Kidney tubule cell (primary cell): ENCODE measurements around the gene NFIB.

Source experiments
- DNase-seq: peaks from one replicate; pipeline ENCODE4 v3.0.0-alpha.2; 2018; ENCODE audit warnings: low spot score

Gene NFIB

DNA sequence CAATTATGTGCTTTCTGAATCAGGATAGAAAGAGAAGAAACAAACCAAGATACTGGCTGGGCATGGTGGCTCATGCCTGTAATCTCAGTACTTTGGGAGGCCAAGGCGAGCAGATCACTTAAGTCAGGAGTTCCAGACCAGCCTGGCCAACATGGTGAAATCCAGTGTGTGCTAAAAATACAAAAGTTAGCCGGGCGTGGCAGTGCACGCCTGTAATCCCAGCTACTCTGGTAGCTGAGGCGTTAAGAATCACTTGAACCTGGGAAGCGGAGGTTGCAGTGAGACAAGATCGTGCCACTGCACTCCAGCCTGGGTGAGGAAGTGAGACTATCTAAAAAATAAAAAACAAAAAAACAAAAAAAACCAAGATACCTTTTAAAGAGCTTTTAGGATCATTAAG is 214.2 kb downstream of the NFIB start:
- no peak for DNase-seq

DNA sequence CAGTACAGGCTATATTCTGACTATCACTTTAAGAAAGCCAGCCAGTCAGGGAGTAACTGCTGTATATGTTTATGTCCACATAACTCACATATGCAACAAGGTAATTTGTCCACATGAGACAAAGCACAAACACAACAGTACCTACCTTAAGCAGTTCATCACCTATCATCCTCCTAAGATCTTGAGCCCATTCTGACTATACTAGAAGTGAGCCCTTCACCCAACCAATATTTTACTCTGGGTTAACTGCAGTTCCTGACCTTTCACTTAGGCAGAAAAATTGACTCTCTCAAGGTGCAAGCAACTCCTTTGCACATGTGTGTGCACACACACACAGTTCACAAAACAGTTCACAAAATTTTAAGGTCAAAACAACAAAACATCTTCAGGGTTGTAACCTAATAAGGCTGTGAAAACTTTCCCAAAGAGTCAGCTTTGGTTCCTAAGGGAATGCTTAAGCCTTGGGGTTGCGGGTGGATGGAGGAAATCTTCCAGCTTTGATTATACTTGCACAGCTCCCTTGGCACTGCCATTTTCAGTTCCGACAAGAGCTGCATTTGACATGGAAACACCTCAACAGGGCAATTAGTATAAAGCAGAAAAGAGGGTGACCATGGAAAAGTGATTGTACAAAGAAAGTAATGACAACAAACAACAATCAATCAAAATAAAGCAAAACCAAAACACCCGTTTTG is 215.3 kb downstream of the NFIB start:
- no peak for DNase-seq

DNA sequence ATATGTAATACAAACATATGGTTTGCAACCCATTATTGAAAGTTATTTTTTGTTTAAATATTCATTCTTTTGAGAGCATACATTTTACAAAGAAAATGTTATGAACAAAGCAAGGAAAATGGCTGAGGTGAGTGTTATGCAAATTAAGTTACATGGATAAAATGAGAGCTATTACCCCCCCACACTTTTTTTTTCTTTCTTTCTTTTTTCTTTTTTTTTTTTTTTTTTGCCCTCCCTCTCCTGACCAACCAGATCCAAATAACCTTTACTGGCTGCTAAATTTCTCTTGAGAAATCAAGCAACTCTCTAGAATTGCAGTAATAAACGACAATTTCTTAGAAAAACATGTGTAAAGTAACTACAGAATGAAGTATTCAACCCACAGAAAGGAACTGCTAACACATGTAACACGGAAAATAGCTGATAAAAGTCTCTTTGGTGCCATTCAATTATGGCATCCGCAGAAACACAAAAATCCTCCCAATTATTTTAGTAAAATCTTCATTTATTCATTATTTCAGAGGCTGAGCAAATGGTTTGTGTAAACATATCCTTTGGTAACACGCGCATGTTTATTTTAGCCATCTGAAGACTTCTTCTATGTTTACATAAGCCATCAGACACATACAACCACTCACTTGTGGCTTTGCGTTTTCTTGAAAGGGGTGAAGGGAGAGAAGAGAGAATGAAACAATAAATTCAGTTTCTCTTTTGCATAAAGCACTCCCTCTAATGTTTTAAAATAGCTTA is 216.1 kb downstream of the NFIB start:
- no peak for DNase-seq

DNA sequence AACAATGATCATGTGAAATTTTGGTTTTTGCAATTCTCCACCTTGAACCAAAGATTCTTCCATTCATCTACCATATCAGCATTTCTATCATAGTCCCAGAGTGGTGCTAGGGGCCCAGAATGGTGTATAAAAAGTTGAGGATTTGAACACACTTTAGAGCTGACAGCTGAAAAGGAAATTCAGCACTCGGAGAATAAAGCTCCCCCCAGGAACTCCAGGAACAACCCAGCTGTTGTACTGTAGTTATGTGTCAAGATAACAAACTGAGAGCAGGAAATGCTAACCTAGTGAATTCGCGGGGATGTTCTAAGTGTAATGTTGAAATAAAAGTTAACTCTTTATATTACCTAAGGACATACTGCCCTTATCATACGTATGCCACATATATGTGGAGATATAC is 216.7 kb downstream of the NFIB start:
- peak; percentile 53 for DNase-seq

DNA sequence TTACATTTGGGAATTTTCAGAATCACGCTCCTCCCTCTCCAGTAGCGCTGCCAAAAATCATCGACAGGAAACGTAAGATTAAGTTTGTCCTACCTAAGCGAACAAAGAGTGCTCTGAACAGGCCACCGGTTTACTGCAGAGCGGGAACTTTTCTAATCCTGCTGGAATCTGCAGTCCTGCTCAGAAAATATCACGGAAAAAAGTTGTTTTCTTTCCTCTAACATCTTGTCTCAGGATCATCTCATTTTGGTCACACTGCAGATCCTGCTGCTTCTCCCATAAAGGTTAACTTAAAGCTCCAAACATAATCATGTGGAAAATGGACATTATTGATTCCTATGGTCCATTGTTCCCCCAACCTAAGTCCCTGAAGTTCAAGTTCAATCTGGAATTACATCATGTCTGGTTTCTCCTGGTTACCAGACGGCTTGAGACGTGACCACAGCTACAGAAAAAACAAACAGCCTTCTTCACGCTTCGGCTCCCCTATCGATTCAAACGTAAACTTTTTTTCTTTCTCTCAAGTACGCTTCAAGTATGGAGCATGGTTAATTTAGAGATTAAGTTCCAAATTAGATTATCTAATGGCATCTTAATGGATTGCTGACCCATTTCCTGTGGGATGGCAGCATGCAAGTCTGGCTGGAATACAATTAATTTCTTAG is 217.6 kb downstream of the NFIB start:
- peak; percentile 90 for DNase-seq

DNA sequence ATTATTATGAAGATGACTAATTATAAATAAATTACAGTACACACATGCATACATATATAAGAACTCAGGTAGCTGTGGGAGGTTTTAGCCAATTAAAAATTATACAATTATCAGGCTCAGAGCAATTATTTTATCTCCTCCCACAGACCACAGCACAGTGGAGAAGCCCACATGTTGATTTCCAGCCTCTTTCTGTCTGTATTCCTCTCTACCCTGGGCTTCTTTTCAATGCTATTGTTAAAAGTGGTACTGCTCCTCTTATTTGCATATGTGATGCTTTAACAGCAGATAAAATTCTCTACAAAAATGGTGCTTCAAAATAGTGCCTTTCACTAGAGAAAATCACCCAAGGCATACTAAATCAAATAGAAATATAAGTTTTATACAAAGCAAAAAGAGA is 218.7 kb downstream of the NFIB start:
- DNase-seq: no peak

DNA sequence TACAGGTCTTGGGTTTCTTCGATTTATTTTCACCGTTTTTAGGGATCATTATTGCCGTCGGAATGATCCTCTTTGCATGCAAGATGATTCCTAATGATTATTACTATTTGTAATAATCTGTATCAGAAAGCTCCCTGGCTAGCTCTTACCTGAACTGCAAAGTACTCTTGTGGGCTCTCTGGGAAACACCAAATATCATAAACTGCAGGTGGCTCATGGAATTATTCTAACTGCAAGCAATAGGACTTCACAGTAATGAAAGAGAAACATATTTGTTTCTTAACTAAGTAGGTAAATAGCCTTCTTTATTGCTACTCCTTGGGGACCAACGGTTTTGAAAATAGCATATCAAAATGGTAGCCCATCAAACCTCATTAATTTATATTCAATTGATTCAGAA is 219.4 kb downstream of the NFIB start:
- no peak for DNase-seq

DNA sequence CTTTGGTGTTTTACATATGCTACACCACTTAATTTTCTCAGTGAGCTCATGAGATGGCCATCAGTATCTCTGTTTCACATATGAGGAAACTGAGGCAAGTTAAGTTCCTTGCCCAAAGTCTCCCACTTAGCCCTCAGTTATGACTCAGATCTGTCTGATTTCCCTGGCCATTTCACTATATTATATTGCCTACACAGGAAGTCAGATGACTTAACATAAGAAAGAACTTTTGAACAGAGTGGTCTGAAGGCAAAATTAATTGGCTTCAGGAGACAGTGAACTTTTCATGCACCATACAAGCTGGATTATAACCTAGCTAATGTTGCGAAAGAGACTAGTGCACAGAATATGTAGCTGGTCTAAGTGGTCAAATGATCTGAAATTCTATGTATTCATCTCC is 221.6 kb downstream of the NFIB start:
- DNase-seq: no peak

DNA sequence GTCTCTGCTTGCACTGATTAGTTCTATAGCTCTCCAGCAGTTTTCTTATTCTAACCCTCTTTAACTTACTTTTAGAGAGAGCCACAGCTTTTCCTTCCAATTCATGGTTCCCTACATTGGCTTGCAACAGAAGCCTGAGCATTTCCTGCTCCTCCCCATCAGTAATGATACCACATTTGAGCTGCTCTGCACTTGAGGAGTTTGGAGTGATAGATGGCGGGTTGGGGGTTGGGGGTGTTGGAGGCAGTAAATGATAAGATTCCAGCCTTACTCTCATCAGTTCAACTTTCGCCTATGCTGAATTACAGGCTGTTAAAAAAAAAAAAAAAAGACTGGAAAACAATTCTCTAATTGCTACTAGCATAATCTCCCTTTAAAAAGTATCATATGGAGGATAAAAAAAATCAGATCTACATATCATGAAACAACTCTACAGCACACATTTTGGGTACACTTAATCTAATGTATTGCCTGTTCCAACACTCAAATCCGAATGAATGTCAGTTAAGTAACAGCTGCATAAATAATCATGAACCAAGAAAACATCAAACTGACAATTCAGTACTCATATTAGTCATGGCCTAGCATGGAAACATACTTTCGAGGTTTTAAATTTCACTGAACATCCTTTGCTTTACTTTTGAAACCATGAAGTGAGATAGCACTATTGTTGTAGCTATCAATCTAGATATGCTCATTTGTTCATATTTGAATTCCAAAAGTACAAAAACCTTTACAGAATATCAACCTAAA is 224.7 kb downstream of the NFIB start:
- no peak for DNase-seq

DNA sequence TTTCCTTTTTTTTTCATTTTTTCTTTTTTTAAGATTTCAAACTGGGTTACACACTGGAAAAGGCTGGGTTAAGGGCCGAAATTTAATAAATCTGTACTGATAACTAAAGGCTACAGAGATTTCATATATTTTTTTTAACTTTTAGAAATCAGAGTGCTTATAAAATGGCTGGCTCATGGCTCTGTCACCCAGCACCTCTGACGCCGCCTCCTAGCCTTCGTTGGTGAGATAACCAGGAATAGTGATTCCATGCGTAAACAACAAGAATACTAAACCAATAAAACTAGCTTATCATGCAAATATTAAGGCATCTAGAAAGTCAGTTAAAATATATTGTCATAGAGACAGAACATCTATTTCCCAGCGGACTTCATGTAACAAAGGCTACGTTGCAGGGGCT is 226.4 kb downstream of the NFIB start:
- DNase-seq: no peak

DNA sequence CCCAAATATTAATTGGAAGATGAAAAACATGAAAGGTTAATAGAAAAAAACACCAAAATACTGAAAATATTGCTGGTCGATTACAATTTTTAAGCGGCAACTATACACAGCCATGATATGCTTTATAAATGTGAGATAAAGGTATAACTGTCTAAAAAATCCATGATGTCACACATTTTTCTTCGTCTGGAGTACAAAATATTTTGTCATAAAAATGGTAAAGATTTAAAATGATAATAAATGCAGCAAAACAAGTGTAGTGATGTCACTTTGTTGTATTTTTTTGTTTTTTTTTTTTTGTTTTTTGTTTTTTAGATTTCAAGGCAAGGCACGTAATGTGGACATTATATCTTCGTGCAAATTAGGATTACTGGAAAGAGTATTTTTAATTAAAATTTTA is 227.4 kb downstream of the NFIB start:
- DNase-seq: no peak

DNA sequence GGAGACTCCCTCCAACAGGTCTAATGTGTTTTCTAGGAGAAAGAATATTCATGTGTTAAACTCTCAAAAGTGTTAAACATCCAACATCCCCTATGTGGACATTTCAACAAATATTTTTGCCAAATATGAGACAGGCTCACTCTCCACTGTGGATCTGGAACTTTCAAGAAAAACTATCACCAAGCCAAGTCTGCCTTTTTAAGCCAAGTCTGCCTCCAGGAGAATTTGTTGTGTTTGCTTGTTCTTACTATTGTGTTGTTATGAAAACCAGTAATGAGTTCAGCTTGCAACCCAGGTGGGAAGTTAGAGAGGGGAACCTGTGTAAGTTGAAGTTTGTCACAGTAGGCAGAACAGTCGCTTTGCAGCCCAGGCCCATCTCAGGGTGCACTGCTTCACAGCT is 228.1 kb downstream of the NFIB start:
- DNase-seq: no peak

DNA sequence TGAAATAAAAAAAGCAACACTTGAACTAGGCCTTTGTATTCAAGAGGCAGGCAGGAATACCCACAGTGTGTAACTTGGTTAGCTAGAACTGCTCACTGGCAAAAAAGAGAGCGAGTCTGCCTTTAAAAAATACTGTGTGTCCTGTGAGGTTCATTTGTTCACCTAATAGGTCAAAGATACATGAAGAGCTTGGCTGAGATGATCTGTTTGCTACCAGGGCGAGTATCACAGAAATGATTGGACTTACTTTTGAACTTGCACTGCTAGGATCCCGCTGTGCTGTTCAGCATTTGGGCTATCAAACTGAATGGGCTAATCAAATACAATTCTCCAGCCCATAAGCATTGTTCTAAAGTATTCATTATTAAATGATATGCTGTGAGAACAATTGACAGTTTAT is 229.1 kb downstream of the NFIB start:
- no peak for DNase-seq

DNA sequence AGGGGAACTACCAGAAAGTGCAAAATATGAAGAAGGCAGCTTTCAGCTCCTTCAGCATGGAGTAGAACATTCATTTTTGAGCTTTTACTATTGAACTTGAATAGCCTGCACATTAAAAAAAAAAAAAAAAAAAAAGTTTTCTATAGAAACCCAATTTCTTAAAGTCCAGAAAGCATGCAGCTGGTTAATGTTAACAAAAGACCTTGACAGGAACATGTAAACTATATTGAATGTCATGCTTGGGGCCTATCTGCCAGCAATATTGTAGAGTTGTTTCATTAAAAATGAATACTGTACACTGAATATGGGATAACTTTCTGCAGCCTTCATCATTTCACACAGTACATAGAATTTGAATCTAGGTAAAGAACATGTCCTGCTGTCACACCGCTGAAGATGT is 230.6 kb downstream of the NFIB start:
- DNase-seq: no peak

DNA sequence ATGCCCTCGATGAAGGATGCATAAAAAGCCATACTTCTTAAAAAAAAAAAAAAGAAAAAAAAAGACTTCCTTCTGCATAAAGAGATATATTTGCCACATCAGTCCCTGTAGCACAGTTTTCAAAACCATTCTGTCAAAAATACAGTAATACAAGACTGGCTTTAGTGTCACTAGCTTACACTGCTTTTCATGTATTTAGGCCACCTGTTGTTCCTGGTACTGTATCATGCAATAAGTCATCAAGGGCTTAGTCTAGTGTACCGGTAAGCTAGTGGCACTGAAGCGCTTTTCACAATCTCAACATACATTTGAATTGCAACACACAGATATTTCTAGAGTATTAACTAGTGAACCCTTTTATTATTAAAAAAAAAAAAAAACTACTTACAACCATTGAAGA is 231.2 kb downstream of the NFIB start:
- no peak for DNase-seq

DNA sequence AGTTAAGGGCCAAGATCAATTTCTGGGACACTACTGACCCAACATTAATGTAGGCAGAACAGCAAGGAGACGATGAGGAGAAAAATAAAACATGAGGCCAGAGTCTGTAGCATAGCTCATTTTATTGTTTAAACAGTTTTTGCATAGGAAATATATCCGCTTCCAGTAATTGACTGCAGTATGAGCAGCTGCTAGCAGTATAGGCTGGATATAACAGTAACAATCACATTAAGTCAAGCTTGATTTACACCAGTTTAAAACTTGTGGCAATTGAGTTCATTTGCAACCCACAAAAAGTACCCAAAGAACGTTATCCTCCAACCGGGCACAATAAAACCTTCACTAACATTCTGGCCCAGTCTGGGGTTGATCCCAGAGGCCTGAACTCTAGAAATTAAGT is 232.2 kb downstream of the NFIB start:
- DNase-seq: no peak

DNA sequence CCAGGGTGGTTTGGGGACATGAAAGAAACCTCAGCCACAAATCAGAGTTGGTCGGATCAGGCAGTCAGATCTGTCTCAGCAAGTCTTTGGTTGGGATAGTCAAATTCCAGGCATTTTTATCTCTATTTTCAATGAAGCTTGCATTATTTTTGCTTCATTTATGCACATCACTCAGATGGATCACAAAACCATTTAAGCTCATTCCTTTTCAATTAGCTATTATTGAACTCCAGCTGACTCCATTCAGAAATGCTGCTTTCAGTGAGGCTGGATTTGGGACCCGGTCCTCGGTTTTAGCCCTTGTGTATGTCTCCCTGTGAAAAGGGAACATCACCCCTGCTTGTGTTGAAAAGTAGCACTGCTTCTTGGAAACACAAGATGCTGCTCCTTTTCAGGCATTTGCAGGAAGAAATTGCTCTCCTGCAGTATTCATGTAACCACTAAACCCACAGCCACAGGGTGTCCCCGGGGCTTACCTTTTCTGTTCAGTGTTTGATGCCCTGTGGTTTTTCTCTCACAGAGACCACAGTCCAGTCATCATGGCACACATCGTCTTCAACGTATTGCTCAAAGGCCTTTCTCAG is 232.9 kb downstream of the NFIB start:
- DNase-seq: peak; percentile 38

DNA sequence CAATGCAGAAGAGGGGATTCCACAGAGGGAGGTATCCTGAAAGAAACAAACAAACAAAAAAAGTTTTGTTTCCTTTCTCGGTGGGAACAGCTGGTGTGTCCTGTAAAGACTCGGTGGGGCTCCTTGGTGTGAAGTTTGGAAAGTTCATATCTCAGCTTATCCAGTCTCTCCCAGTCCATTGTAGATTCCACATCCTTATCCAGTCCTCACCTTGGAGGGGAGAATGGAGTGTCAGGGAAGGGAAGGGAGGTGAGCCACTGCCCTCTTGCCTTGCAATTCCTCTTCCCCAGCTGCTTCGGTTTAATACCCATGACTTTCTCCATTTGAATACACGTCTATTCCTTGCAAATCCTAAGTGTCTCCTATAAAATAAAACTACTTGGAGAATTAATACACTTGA is 234.5 kb downstream of the NFIB start:
- no peak for DNase-seq

DNA sequence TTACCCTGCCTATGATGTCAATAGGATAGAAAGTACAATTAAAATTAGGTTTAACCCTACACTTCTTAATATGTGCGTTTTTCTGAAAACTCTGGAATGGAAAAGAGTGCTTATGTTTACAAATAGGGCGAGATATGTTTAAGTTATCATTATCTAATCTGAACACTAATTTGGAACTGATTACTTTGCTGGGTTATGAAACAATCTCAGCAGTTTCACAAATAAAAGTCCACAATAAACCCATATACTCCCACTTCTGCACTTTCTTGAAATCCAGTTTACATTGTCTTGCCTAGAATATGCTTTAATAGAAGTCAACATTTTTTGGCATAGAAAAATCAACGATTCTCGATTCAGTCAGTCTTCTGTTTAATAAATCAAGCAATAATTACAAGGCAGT is 236.3 kb downstream of the NFIB start:
- DNase-seq: no peak

DNA sequence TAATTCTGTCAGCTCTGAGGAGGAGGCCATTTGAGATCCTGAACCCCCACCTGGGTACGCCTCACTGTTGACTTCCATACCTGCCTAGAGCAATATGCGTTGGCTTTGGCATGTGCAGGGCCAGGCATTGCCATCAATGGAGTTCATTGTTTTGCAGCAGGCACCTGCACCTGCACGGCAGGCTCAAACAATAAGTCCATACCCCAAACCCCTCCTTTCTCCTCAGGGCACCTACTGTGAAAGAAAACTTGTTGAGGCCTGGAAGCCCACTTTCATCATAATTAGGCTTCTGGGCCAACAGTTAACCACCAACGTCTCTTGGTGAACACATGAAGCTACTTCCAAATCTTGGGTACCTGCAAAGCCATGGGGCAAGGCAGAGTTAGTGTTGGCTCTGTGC is 238.7 kb downstream of the NFIB start:
- DNase-seq: no peak

DNA sequence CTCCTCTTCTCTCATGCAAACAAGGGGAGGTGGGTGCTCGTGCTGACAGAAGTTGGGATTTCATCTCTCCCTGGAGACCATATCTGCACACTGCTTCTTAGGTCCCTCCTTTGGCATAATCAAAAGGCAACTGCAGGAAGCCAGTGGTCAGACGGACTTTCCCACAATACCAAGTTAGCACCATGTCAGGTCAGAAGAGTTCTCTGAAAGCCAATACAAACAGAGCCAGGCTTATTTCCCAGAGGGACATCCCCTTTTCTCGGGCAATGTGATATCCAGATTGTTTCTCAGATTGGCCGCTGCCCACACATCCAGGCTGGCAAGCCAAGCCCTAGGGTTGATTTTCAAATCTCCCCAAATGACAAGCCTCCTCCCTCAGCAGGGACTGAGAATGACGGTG is 241.1 kb downstream of the NFIB start:
- DNase-seq: no peak

DNA sequence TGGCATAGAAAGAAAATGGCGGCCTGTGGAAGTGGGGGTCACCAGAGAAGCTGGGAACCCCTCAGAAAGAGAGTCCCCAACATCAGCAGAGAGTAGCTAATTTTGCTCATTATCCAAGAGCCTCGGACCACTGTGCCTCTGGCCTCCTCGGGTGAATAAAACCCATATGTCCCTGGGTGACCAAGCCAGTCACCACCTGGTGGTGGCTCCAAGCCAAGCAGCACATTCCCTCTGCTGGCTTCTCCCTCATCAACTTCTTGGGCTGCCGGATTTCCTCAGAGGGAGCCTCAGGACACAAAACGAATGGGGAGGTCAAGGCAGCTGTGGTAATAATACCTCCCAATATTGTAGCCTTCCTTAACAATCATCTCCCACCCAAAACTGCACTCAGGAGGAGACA is 242.5 kb downstream of the NFIB start:
- no peak for DNase-seq
